Hematopoietic multipotent progenitor cell (in vitro differentiated cells): ENCODE results near the gene GLYATL3. TPM values are rescaled to one million over a fixed set of nuclear protein-coding genes. Genes with fewer than 3 reads are reported as not detected.
A peak's percentile ranks its signal among the peaks of the same experiment; 100 is the strongest.

ENCODE experiments used
- DNase-seq, 3 donors: peaks; one replicate each; pipeline ENCODE4 v3.0.0-alpha.2; 2011 to 2015; ENCODE audit warnings: low read depth in 2 of 3, low spot score in 2 of 3
- total RNA-seq: library from RNA; depleted of rRNA; stranded (reverse); fragments of >200 nt; gene quantifications from one replicate; pipeline ENCODE4 v1.2.3, GENCODE V29; 2012

The GLYATL3 gene
- total RNA-seq, 1 donor = not detected

DNA sequence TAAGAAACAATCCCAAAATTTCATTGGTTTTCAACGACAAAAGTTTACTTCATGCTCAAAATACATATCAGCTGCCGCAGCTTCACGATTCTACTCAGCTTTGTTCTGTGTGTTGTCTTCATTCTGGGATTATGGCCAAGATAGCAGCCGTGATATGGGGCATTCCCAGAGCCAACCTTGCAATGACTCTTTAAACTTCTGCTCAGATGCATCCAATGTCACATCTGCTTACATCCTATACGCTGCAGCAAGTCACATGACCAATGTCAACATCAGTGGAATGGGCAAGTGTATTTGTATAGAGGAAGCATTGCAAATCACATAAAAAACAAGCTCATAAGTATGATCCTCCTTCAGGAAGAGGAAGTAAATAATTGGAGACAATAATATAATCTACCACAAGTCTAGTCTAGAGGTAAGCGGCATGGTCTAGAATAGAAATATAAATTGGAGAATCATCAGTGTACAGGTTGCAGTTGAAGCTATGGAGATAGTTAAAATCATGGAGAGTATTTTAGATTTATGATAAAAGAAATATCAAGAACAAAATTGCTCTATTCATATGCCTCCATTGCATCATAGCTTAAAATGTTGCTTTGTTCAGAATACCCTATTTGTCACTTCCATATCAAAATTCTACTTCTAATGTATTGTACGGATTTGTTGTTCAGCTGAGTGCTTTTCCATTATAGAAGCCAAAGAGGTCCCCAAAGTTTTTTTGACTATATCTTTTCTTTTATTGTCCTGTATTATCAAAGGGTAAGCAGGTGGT is 43.5 kb downstream of the GLYATL3 start:
- no peak for DNase-seq

DNA sequence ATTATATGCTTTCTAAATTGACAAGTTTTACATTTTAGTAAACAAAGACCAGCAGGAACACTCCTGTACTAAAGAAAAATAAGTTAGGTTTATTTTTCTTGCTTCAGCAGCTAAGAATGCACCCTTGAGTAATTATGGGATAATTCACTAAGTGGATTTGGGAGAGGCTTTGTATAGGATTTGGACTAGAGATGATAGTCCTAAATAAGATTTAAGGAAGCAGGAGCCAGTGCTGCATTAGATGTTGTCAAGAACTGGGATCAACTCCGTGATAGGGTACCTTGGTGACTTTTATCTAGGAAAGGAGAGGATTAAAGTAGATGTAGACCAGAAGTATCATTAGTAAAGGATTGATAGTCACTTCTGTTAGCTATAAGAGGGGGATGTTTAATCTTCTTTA is 46.6 kb downstream of the GLYATL3 start:
- DNase-seq = no peak

DNA sequence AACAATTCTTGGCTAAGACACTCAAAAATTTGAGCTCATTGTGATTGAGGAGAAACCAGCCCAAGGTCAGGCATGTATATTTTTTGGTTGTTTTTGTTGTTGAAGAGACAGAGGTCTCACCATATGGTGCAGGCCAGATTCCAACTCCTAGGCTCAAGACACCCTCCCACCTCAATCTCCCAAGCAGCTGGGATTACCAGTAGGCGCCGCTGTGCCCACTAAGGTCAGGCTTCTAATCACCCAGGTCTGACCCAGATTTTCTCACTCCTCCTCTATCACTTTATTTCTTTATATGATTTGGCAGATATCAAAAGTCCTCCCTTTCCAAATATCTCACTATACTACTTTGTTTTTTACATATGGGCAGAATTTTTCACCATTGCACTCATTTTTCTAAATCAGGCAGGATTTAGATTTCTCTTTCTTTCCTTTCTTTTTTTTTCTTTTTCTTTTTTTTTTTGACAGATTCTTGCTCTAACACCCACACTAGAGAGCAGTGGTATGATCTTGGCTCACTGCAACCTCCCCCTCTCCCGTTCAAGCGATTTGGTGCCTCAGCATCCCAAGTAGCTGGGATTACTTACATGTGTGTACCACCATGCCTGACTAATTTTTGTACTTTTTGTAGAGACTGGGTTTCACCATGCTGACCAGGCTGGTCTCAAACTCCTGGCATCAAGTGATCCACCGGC is 49.0 kb downstream of the GLYATL3 start:
- no peak for DNase-seq

DNA sequence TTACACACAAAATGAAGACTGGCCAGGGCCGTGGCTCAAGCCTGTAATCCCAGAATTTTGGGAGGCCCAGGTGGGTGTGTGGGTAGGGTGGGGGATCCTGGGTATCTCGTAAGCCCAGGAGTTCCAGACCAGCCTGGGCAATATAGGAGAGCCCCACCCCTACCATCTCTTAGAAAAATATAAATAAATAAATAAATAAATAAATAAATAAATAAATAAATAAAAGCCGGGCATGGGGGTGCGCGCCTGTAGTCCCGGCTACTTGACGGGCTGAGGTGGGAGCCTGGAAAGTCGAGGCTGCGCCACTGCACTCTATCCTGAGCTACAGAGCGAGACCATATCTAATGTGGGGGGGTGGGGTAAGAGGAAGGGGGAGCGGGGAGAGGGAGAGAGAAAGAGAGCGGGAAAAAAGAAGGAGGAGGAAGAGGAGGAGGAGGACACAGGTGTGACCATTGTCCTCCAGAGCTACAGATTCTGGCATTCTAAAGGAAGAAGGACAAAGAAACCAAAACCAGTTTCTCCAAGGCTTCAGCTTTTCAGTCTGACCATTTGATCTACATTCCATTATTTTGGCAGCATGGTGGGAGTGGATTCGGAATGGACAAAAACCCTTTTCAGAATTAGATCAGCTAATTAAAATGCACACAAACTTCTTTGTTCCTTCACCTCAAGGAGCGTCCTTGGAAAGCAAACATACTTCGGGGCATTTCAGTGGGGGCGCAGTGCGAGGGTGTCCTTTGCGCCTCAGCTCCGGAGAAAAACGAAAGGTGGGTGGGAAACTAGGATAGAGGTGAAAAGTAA is 50.2 kb downstream of the GLYATL3 start:
- no peak for DNase-seq

DNA sequence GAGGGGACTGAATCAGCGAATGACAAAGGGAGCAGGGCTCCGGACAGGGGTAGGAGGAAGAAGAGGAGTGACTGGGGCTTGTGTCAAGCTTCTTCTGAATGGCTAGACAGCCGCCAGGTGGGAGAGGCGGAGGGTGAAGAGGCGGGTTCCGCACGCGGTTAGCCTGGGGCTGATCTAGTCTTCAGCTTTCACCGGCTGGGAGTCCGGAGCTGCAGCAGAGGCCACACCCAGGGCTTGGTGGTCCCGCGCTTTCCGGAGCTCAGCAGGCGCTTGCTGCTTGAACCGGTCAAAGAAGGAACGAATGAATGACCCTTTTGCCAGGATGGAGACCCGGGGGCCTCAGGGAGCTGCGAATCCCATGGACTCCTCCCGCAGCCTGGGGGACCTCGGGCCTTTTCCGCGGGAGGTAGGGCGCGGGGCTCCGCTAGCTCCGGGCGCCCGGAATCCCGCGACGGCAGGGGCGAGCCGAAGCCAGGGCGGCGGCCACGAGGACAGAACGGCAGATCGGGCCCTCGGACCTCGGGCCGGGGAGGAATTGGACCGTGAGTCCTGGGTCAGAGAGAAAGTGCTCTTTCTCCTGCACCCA is 50.9 kb downstream of the GLYATL3 start, which contains the start of gene C6orf141:
Gene C6orf141 (plus strand): TSS at position 177 of the 586 bp plus-strand sequence. CDS start 125 bp downstream, at position 302.
- peak in 1 of 3 donors; percentile 31 for DNase-seq

DNA sequence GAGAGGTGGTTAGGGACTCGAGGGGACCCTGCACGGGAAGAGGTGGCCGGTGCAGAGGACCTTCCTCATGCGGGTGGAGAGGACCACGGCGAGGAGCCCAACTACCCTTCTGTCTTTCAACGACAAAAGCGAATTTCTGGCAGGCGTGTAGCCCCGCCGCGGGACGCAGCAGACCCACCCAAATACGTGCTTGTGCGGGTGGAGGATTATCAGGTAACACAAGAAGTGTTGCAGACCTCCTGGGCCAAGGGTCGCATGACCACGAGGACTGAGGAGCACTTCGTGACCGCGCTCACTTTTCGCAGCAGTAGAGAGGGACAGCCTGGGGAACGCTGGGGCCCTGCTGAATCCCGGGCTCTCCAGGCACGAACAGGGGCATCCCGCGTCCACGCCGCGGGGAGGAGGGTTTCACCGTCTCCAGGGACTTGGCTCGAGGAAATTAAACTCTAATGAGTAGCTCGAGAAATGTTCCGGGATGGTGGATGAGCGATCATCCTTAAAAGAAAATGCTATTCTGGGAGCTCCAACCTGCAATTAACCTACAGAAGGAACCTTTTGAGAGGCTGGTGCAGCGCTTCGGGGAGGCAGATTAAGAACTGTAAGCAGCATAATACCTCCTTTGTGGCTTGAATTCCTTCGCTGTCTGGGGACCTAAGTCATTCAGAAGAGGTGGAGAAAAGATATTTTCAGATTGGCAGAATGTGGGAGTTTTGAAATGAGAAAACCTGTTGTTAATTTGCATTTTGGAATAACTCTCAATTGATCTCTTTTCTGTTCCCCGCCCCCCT is 51.5 kb downstream of the GLYATL3 start:
- DNase-seq = peak in 1 of 3 donors; percentile 12

DNA sequence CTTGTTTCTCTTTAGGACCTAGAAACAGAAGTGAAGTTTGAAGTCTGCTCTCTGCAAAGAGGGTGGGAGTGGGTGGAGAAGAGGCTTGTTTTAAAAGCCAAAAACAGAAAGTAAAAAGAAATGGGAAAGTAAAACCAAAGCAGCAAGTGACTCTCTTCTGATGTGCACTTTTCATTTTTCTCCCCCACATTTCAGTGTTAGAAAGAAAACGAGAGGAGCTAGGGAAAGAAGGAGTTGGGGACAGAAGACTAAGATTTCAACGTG is 52.1 kb downstream of the GLYATL3 start:
- peak in 1 of 3 donors; percentile 47 for DNase-seq

DNA sequence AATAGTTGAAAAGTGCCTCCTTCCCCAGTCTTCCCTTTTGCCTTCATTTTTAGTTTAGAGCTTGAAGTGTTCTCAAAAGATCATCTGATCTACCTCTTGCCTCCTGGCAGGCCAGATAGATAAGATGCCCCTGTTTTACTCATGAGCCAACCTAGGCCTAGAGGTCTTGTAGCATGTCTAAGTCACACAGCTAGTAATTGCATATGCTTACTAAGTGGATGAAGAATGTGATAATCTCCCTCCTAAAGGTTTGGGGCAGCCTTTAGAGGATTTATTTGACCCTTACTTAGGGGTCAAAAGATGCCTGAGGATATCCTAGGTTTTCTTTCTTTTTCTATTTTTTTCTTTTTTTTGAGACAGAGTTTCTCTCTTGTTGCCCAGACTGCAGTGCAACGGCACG is 52.9 kb downstream of the GLYATL3 start:
- no peak for DNase-seq

DNA sequence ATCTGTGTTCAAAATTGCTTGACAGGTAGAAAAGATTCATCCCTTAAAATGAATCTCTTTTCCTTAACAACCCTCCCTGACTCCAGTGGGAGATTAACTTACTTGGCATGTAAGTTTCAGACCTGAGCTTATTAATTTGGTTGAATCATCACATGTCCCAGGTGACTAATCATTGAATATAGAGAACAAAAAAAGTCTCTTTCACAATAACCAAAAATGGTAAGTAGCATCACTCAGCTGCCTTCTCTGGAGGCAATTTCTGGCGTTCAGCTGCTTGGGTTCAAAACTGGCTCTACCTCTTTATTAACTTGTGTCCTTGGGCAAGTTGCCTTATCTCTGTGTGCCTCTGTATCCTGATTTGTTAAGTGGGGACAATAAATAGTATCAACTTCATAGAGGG is 53.7 kb downstream of the GLYATL3 start:
- DNase-seq = no peak

DNA sequence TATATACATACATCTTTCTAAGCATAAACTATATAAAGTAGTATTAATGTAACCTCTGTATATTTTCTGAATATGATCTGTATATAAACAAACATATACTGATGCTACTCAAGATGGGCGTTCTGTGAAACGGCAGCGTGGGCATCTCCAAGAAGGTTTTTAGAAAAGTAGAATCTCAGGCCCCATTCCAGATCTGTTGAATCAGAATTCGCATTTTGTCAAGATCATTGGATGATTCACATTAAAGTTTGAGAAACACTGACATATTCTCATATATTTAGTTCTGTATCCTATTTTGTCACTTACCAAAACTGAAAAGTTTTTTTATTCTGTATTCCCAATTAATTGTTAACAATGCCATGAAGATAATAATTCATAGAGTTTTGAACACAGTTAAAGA is 56.2 kb downstream of the GLYATL3 start:
- no peak for DNase-seq

DNA sequence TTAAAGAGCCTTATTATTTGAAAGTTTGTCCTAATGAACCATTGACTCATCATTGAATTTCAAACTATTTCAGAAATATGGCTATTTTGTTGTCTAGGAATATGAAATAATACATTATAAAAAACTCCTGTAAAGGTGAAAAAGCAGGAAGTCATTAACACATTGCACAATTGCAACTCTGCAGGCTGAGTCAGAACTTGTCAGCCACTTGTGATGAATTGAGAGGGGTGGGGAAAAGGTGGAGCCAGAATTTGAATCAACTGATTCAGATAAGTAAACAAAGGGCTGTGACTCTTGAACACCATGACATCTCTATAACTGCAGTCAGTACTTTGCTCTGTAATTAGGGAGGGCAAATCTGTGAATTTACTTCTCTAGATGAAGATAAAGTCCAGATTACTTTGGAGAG is 56.7 kb downstream of the GLYATL3 start:
- DNase-seq = peak in 2 of 3 donors; percentile 70 to 79

DNA sequence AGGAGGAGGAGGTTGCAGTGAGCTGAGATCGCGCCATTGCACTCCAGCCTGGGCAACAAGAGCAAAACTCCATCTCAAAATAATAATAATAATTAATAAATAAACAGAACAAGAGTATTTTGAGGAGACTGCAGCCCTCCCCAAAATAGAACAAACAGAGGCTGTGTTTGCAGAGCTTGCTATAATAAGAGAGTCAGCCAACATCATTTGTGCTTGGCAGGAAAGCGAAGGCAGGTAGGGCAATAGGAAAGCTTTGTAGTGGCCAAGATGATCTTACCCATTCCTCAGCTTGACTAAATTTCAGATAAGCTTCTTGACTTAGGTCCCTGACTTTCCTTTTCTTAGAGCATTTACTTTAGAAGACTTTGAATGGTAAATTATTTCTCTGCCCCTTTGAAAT is 57.5 kb downstream of the GLYATL3 start:
- no peak for DNase-seq

DNA sequence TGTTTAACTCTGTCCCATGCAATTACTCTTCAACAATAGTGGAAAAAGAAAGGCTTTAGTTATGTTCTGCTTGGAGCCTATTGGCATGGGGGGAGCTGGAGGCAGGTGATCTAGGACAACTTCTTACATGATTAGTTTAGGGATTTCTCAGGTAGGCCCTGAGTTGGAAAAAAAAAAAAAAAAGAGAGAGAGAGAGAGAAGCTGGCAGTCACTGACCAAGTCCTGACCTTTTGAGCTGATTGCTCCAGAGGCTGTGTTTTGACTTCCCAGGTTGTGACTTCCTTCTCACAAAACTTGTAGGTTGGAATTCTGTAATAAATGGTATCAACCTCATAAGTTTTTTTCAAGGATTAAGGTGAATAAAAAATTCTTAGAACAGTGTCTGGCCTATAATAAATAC is 58.5 kb downstream of the GLYATL3 start:
- no peak for DNase-seq

DNA sequence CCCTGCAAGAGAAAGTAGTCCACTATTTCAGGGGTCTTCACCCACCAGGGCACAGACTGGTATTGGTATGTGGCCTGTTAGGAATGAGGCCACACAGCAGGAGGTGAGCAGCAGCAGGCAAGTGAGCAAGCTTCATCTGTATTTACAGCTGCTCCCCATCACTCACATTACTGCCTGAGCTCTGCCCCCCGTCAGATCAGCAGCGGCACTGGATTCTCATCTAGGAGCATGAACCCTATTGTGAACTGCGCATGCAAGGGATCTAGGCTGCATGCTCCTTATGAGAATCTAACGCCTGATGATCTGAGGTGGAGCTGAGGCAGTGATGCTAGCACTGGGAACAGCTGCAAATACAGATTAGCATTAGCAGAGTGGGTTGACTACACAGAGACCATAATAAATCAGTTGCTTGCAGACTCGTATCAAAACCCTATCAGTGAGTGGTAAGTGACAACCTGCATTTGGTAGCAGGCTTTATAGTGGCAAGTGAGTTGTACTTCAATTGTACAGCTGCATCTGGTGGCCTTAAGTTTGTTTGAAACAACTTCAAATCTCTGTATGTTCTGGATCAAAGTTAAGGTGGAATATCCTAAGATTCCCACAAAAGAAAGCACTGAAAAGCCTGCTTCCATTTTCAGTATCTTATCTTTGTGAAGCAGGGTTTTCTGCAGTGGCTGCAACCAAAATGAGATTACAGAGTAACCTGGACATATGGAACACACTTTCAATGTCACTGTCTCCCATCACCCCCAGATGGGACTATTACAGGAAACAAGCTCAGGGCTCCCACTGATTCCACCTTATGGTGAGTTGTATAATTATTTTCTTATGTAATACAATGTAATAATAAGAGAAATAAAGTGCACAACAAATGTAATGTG is 63.5 kb downstream of the GLYATL3 start:
- no peak for DNase-seq

DNA sequence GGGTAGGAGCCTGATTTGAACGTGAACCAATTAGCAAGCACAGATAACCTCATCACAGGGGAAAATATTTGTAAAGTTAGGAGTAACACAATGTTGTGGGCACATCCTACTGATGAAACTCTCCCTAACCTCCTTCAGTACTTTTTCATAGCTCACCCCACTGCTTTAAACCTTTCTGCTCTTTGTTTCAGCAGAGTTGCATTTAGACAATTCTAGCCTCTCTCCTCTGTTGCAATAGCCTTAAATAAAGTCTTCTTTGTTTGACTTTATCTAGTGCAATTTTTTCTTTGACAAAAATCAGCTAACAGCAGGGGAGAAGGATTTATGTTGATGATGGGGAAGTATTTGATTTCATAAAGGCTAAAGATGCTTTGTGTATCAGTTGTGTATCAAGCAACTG is 64.8 kb downstream of the GLYATL3 start:
- DNase-seq = no peak

DNA sequence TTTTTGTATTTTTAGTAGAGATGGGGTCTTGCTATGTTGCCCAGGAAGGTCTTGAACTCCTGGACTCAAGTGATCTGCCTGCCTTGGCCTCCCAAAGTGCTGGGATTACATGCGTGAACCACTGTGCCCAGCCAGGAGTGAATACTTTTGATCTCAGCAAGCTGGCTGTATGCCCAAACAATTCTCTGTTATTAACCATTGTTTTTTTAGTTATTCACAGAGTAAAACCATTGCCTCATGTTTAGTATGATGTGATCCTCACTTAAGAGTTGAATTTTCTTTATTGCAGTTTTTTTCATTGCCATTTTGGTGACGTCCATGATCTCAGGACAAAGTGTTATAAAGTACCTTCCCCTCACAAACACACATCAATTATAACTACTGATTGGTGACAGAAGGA is 65.5 kb downstream of the GLYATL3 start:
- no peak for DNase-seq

DNA sequence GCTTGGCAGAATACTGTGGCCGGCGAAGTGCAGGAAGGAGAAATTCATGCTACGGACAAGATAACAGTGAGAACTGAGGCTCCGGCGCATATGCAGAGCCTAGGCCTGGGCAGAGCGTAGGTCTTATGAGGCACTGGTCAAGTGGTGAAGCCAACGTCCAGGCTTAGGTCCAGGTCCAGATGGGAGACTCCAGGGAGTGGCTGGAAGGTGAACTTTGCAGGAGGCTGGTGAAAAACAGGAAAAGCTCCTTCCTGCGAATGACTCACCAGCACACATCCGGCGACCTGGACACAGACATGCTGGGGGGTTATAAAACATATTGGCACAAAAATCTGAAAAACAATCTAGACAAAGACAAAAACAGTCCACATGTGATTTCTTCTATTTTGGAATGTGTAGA is 66.1 kb downstream of the GLYATL3 start:
- no peak for DNase-seq

DNA sequence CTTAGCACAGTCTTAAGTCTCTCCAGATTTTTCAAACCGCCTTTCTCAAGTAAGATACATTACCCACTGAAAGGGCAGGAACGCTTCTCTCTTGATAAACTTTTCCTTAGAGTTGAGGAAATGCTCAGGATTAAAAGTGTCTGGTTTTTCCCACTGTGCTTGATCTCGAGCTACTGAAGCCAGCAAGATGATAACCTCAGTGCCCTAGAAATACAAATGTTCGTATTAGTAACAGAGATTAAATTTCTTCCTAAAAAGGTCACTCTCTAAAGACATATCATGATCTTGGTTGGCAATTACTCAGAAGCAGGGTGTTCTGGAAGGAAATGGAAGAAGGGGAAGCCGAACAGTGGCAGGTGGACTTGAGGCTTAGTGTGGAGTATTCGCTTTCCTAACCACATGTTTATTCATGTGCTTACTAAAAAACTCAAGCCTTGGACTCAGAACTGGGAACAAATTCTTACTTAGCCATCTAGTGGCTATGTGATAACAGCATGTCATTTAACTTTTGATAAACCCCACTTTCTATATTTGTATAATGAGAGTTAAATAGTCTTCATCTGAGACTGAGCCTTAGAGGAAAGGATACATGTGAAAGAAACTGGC is 70.9 kb downstream of the GLYATL3 start:
- no peak for DNase-seq

DNA sequence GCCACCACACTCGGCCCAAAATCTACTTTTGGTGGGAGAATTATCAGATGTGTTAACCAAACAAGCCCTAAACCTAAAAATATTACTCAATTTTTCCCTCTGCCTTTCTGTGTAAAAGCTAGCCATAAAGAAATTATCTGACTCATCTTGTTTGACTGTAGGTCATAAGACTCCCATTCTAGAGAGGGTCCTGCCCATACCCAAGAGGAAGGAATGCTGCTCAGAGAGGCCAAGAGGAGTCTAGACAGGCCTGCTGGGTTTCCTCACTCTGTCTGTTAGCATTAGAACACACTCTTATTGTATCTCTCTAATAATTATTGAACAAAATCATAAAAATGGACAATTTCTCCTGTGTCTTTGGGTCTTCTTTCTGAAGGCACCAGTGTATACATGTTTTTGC is 76.9 kb downstream of the GLYATL3 start:
- DNase-seq = no peak
